HG03469 (cell line): ENCODE measurements around the gene CARD16.
"Not testable (repeated sequence)": the region's sequence is repeated elsewhere in the genome, so short reads cannot be mapped to it uniquely, and the experiment has no call there.

Source experiments
- ATAC-seq: cut with Tn5 transposase; IDR thresholded peaks from one replicate; pipeline ENCODE4 v1.9.1; 2021; ENCODE audit warnings: mild to moderate bottlenecking, moderate library complexity, moderate number of reproducible peaks; ENCODE audit not compliant: unreplicated experiment

Gene CARD16

DNA sequence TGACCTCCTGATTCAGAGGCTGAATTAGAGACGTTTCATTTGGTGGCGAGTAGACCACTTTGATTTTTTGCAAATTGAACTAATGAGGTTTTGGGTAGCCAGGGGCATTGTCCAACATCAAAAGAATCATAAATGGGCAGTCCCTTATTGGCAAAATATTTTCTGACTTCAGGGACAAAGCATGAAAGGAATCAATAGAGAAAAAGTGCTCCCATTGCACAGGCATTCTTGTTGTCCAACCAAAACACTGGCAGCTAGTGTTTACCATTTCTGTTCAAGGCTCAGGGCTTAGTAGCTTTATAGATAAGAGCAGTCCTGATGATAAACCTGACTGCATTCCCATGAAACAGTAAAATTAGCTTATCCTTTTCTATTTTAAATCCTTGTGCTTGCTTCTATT lies 6.4 kb upstream of the CARD16 start:
- ATAC-seq, result no peak

DNA sequence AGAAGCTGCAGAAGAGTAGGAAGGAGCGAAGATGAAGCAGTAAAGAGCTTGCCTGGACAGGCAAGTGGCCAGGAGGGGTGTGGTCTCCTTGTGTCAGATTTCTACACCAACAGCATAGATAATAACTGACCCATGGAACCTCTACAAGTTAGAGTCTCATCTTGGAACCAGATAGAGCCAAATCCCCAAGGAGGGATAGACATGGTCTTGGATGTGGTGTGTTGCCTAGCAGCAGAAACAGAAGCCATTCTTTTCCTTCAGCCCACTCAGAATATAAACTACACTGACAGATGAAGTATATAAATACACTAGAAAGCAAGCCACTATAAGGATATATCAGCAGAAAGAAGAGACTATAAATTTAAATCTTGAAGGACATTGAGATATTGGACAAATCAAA lies 4.3 kb upstream of the CARD16 start:
- no peak for ATAC-seq

DNA sequence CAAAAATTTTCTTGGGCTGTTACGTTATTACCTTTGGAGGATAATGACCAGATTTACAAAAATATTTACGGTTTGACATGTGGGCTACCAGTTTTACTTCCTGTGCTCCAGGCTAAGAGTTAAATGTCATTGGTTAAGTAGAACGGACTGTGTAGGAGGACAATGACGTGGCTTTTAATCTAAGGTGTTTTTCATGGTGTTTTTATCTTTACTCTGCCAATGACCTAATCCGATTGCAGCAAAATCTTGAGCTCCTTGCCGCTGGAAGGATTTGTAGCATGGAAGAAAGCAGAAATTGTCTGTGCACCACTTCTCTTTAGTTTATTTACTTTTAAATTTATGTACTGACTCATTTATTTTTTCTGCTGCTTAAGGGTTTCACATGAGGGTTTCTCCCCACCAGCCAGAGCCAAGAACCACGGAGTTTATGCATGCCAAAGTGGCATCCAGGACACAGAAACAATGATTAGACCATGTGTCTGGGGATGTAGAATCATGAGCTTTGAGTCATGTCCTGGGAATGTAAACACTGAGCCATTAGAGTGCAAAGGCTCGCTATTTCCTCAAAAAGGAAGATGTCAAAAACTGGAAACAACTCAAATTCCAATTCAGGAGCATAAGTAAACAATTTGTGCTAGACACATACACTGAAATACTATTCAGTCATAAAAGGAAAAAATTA lies 1.9 kb upstream of the CARD16 start:
- no peak for ATAC-seq

DNA sequence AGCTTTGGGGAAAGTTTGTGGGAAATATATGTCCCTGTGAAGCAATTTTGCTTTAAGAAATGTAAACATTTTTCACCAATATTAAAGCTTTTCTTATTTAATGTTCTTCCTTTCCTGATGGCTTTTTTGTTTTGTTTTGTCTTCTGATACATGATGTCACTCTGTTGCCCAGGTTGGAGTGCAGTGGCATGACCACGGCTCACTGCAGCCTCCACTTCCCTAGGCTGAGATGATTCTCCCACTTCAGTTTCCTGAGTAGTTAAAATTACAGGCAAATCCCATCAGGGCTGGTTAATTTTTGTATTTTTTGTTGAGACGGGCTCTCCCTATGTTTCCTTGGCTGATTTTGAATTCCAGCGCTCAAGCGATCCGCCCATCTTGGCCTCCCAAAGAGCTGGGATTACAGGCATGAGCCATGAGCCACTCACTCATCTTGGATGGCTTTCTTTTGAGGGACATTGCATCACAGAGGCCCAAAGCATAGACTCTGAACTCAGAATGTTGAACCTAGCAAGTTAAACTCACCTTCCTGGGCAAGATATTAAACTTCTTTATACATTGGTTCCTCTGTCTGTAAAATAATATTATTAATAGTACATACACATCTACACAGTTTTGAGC lies 651 bp upstream of the CARD16 start:
- ATAC-seq, result no peak

DNA sequence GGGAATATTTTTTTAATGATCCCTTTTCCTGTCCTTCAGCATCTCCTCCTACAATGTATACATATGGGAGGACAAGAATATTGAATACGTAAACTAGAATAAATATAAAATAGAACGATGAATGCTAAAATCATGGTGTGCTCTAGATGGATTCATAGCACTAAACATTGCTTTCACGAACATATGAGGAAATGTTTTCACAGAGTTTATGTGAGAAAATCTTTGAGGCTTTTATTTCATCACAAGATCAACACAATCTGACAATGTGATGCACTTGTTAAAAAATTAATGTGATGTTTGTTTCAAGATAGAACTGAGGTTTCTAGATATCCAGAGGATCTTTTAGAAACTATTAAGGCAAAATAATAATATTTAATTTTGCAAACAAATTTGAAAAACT lies 3.0 kb downstream of the CARD16 start:
- no peak for ATAC-seq

DNA sequence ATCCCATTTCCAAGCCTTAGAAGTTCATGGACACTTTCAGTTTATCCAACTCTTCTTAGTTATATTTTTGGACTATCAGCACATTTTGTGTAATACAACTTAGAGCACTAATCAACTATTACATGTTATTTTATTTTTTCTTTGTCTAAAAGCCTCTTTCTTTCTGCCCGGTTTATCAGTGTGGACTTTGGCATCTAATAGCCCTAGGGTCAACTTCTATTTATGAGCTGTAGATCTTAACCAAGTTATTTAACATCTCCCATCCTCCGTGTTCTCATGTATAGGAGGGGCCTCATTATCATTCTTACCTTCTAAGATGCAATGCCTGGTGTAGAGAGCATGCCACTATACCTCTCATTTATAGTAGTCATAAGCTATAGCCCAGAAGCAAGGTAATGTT lies 4.4 kb downstream of the CARD16 start:
- no peak for ATAC-seq

DNA sequence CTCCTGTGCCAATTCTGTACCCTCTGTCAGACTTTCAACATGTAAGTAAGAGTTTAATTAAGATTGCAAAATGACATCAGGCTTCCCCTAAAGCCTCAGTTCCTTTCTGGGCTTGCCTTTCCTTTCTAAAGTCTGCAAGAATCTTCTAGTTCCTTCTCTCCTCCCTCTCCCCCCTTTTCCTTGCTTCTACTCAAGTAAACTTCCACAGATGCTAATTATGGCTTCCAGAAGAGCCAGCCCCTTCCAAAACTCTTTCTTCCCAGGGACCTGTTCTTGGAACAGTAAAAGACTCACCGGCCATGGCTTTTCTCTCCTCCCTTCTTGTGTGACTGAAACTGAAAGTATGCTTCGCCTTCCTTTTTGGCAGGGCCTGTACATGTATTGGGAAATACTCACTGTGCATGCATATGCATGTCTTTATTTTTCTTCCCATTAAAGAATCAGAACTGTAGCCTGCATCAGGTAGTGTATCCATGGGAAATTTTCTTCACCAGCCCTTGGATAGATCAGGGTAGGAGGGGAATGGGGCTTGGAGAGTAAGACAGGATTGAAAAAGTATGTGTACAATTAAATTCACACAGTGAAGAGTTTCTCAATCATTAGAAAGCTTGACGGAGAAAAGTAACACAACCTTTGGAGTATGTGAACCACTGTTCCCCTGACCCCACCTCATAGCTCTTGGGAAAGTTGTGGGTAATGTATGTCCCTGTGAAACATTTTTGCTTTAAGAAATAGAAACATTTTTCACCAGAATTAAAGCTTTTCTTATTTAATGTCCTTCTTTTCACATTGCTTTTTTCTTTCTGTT lies 10.1 kb downstream of the CARD16 start, which contains the start of gene CASP1:
Gene CASP1, minus strand, starts transcription at position 332 of the 808 bp plus-strand sequence. Its CDS starts 31 bp downstream, at position 301.
- ATAC-seq, result peak; percentile 92

DNA sequence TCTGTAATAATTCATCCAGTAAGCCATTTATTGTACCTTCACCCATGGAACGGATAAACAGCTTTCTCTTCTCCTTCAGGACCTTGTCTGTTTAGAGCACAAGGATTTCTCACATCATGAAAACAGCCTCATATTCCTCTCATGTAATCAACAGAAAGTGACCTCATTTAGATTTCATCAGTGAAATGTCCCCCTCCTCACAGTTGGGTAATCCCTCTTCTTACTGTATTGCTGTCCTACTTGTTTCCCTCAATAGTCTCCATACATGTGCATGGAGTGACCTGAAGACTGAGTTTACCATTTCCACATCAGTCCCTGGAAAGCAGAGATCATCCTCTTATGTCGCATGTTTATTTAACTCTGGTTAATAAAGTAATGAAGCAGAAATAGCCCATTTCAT lies 10.7 kb downstream of the CARD16 start:
- ATAC-seq, result not testable (repeated sequence)

DNA sequence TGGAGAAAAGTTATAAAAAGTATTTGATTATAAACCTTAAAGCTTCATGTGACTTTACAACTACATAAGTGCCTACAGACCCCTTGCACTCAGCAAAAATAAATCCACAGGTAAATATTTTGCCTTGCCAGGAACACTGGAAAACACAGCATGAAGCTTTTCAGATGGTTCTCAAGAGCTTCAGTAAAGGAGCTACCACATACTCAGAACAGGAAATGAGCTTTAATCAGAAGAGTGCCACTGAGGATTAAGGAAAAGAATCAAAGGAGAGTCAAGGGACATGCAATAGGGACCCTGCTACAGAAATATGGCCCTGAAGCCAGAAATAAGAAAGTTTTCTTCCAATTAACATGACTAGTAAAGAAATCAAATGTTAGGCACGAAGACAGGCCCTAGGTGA lies 11.4 kb downstream of the CARD16 start:
- ATAC-seq, result no peak

DNA sequence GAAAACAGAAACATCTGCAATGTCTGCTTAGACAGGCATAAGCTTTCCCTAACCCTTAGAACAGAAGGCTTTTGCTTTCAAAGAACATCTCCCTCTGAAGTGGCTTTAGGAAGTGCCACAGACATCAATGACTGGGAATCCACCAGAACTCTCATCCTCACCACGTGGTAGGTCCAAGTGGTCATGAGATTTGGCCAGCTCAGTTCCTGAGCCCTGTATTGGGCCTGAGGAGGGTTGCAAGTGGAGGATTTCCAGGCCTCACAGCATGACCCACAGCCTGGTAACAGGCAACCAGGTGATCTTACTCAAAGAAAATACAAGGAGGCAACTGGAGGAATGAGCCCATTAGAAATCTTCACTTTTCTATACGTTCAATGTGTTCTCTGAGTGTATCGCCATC lies 11.8 kb downstream of the CARD16 start:
- ATAC-seq, result no peak

DNA sequence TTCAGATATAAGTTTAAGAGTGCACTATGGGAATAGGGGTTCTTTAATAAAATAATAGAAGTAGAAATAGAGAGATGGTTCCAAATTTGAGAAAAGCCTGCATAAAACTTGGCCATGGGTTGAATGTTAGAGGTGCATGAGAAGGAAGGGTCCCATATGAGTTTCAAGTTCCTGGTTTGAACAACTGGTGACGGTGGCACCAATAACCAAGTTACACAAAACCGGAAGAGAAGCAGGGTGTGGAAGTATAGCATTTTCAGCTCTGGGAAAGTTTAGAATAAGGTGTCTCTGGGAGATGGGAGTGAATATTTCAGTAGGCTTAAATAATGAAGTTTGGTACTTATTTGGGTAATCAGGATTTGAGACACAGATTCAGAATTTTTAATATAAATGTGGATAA lies 12.6 kb downstream of the CARD16 start:
- no peak for ATAC-seq

DNA sequence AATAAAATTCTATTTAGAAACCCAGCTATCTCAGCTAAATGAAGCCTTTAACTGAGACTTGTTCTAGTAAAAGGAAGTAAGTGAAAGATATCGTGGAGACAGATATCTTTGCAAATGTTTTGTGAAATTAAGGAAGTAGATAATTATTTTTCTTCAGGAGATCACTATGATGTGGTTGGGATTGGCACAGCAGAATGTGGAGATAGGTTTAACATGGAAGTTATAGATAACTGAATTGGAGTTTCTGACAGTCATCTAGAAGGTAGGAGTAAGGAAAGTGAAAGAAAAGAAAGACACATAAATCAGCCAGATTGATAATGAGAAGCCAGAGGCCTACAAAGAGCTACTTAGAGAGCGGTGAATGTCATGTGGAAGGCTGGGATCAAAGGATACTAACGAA lies 17.5 kb downstream of the CARD16 start:
- ATAC-seq, result no peak

DNA sequence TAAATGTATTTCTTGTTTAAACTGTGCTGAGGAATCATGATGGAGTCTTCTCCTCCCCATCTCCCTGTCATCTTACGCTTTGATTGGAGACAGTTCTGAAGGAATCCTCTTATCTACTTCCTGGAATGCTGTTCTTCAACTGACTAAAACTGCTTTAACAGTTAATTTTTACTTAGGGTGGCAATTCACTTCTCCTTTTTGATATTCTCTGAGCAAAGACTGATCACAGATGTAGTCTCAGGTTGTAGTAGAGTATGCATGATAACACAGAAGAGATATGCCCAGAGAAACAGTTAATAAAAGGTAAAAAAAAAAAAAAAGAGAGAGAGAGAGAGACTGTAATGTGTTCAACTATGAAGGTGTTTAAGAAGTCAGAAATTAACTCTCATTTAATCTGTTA lies 20.7 kb downstream of the CARD16 start:
- ATAC-seq, result no peak

DNA sequence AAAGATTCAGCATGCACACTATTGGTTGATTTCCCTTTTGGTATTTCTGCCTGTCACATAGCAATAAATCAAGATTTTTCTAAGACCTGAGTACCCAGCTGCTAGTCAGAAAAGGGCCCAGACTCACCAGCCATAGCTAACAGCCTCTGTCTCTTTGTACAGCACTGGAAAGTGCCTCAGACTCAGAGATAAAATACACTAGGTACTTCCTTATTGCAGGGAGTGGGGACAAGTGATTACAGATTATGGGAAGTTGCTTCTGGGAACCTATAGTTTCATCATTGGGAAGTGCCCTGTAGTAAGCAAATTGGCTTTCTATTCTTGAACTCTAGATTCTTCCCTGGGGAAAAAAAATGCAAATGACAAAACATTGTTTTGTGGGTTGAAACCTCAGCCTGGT lies 22.1 kb downstream of the CARD16 start, which contains the start of gene CASP5:
Gene CASP5, minus strand, starts transcription at position 166 of the 400 bp plus-strand sequence. Its CDS starts 32 bp downstream, at position 134.
- no peak for ATAC-seq

DNA sequence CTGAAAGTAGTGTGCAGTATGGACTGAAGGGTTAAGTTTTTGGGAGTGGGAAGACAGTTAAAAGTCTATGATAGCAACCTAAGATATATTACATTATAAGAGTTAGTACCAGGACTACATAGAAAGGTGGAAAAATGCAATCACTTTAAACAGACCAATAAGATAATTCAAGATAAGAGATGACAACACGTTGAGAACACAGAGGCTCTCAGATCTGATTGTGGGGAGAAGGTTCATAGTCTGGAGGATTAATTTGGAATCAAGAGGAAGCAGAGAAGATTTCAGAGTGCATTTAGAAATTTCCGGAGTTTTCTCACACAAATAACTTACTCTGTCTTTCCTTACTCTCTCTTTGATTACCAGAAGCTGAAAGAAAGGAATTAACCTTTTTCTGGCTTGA lies 22.6 kb downstream of the CARD16 start:
- ATAC-seq, result no peak

DNA sequence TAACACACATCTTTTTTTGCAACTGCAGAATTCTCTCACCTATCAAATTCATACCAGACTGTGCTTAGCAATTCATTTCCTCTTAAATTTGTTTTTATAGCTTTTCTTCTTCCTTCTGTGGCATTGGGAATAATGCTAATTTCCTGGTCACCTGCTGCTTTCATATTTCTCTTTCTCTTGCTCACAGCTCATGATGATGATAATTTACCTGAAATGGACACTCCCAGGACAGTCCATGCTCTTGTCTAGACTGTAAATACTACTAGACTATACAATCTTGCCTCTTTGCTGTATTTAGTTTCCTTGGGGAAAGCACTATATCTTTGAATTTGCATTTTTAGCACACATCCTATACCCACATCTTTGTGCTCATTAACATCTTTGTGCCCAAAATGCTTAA lies 37.7 kb downstream of the CARD16 start:
- ATAC-seq, result no peak

DNA sequence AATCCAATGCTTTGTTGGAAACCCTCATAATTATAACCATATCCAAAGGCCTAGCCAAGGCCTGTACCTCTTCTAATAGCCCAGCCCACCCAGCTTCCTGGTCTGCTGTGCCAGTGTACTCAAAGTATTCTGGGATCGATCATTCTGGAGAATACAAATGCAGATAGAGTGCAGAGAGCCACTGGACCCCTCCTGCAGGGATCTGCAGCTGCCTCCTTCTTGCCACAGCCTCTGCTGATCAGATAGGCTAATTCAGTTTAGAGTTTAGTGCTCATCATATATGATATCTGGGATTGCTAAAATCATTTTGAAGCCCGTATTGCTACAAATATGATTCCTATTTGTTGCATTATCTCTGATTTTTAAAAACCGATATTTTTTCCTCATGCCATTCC lies 39.7 kb downstream of the CARD16 start:
- no peak for ATAC-seq

DNA sequence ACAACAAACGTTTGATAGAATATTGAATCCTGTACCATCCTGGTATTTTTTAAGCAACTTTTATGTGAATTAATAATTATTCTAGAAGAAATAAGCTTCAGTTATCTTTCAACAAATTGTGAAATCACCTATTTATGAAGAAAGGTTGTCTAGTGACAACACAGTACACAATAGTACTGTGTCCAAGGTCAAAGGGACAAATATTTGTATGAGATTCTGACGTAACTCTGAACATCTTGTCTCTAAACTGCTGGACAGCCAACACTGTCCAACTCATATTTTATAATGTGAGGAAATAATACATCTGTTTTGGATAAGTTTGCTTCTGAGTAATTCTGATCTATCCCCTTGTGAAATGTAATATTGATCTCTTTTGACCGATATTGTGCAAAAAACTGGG lies 41.1 kb downstream of the CARD16 start:
- no peak for ATAC-seq

DNA sequence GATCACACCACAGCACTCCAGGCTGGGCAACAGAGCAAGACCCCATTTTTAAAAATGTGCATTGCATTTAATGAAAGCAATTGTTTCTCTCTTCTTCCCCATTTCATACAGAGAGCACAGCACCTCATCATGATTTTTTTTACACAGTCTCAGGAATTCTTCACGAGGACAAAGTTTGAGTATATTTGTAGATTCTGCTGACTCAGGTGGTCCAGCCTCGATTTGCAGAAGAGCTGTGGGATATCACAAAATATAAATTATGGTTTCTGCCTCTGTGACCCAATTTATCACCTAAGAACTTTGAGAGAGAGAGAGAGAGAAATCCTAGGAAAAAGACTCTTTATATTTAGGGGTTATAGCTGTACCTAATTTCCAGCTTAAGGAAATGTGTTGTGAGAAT lies 42.0 kb downstream of the CARD16 start:
- ATAC-seq, result no peak

DNA sequence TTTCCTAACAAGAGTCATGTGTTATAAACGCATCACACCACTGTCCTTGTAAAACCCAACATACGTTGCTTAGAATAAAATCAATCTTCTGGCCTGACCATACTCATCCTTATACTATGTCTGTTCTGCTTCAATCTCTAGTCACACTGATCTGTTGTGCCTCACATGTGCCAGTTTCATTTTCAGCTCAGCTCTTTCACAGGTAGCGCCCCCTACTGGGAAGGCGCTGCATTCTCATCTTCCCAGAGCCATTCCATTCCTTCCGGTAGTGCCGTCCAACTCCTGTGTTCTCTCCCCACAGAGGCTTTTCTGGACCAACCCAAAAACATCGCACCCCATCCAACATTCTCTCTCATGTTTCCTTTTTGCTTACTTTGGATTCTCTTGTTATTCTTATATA lies 44.3 kb downstream of the CARD16 start:
- peak; percentile 94 for ATAC-seq

DNA sequence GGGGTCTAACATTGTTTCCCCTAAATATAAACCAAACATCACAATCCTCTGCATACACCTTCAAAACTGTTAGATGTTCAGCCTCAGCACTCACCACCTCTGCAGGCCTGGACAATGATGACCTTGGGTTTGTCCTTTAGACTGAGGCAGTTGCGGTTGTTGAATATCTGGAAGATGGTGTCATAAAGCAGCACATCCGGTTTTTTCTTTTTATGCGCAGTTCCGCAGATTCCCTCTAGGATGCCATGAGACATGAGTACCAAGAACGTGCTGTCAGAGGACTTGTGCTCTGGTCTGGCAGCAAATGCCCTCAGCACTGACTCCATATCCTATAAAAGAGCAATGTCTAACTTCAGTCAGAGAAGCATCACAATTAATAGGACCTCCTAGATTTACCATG lies 45.0 kb downstream of the CARD16 start:
- no peak for ATAC-seq

DNA sequence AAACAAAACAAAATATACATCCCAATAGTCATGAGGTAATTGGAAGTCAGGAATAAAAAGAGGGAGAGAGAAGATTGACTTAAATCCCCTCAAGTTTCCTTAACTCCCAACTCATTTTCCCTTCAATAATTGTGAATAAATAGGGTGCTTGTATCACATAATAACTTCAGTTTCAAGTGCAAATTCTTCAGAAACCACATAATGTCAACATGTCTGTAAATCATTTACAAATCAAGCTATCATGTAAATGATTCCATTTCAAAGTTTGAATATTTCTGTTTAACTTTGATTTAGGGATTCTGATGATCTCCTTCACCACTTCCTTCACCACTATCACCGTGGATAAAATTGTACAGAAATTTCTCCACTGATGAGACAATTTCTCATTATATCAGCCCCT lies 45.4 kb downstream of the CARD16 start:
- ATAC-seq, result no peak
